ENCODE measurements around the gene SIAH2.

The SIAH2 gene

GRCh38 chr3:150775001-150775599 lies 12.1 kb upstream of the SIAH2 start:
- in situ Hi-C loops (cut with HindIII; ENCODE audit: low sequenced_read_pairs): no loop called here

DNA sequence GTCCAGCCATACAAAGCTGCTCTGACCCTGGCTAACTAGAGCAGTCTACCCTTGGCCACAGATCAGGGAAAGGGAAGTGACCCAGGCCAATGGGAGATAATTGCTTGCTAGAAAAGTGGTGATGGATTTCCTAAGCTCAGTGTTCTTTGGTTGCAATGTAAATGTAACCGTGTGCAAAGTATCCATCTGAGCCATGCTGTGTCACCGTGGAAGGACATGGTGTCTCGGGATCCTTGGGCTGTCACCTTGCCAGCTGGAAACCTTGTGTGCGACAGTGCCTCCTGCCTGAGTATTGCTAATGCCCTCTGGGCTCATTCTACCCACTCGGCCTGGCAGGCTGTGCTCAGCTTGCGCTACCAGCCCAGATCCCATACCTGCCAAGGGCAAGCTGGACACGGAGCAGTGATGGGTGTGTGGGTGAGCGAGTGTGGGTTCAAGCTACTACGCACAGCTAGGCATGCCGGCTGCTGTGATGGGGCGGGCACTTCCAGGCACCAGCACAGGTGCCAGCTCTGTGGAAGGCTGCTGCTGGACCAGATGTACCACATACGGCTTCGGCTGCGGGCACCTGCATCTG lies 10.7 kb upstream of the SIAH2 start:
- in situ Hi-C loops (cut with HindIII; ENCODE audit: low sequenced_read_pairs): no loop called here

DNA sequence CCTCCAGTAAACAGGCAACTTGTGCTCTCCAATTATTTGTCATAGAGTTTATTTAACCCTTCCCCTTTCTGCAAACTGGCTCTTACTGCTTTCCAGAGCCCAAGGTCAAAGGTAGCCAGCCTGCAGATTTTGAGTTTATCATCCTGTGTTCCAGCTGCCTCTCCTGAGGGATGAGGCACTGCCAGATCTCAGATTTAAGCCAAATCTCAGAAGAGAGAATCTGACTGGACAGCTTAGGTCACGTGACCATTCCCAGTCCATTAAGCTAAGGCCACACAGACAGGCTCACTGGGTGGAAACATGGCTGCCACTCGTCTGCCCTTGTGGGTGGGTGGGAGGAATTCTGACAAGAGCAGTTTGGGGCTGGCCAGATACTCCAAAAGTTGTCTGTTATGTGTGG lies 8.6 kb upstream of the SIAH2 start:
- in situ Hi-C loops (cut with HindIII; ENCODE audit: low sequenced_read_pairs): no loop called here

- in situ Hi-C loops (cut with HindIII; ENCODE audit: low sequenced_read_pairs): no loop called here
These were observed 7.7 kb upstream of the SIAH2 start for GRCh38 chr3:150770681-150771080.

- in situ Hi-C loops (cut with HindIII; ENCODE audit: low sequenced_read_pairs): no loop called here
These were observed 3.8 kb upstream of the SIAH2 start for GRCh38 chr3:150766742-150767141.

DNA sequence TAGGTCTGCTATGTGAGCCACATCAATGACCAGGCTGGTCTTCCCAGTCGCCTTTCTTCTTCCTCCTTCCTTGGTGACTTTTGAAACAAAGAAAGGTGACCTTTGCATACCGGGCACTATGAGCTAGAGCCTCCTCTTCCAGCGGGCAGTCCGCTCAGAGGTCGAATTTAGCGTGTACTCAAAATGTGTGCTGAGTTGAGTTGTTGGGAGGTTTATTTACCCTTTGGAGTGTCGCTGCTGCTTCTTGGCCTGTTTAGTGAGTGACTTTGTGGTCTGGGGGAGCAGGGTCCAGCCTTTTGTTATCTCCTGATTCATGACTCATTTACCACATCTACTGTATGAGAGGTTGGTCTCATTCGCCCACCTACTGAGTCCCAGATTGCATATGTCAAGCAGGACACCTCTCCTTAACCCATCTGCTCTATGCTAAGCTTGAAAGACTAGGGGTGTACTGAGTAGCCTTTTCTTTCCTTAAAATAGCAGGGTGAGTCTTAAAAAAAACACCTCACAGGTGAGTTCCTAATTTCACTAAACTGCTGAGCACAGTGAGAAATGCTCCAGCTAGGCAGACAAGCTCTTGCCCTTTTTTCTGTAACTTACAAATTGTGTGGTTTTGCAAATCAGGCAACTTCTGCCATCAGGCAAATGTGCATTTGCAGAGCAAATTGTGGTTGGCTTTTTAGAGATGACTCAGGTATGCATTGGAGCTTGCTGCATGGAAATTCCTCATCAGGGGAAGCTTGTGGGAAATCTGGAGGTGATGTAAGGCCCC lies 3.2 kb upstream of the SIAH2 start:
- in situ Hi-C loops (cut with HindIII; ENCODE audit: low sequenced_read_pairs): no loop called here

DNA sequence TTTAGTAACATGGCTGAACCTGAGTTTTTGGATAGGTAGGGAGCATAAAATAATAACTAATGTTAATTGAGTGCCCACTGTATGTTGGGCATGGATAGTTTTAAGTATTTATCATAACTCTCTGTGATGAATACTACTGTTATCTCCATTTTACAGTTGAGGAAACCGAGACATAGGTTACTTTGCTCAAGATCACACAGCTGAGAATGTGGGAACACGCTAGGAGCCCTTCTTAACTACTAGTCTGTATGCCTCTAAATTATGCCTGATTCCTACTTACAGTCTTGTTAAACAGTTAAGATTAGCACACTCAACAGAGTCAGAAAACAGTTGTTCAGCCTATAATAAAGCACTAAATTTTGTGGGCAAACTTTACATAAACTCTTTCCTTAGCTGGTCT lies 2.0 kb upstream of the SIAH2 start:
- in situ Hi-C loops (cut with HindIII; ENCODE audit: low sequenced_read_pairs): no loop called here

- in situ Hi-C loops (cut with HindIII; ENCODE audit: low sequenced_read_pairs): no loop called here
These were observed 1.6 kb upstream of the SIAH2 start for GRCh38 chr3:150764566-150764965.

- in situ Hi-C loops (cut with HindIII; ENCODE audit: low sequenced_read_pairs): no loop called here
These were observed 993 bp upstream of the SIAH2 start for GRCh38 chr3:150763841-150764483.

- in situ Hi-C loops (cut with HindIII; ENCODE audit: low sequenced_read_pairs): no loop called here
These were observed 277 bp downstream of the SIAH2 start for GRCh38 chr3:150762662-150763121.

DNA sequence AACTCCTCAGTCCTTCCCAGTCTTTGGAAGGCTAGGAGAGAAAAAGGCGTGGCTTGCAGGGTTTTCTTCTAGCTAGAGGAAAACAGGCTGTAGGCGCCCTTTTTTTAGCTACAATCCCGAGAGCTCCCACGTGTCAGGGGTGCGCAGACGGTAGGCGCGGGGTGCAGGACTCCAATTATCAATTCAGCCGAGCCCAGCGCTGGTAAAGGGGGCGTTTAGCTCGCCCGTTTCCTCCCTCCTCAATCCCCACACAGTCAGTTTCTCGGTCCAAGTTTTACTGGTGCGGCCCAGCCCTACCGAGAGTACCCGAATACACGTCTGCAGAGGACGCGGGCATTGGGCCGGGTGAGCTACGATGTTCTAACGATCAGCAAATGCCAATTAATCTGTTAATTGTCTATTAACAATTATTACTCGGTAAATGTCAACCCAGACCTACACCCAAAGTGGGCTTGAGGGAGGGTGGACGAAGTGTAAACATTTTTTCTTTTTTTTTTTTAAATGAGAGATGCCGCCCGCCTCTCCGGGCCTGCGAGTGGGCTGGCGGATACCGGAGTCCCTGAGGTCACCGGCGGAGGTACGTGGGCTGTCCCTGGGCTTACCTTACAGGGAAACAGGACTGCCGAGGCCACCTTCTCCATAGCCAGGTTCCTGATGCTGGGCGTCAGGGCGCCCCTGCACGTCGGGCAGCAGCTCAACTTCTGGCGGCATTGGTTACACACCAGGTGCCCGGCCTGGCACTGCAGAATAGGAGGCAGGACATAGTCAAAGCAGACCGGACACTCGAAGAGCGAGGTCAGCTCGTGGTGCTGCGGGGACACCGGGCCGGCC lies 923 bp downstream of the SIAH2 start:
- in situ Hi-C loops (cut with HindIII; ENCODE audit: low sequenced_read_pairs): no loop called here

DNA sequence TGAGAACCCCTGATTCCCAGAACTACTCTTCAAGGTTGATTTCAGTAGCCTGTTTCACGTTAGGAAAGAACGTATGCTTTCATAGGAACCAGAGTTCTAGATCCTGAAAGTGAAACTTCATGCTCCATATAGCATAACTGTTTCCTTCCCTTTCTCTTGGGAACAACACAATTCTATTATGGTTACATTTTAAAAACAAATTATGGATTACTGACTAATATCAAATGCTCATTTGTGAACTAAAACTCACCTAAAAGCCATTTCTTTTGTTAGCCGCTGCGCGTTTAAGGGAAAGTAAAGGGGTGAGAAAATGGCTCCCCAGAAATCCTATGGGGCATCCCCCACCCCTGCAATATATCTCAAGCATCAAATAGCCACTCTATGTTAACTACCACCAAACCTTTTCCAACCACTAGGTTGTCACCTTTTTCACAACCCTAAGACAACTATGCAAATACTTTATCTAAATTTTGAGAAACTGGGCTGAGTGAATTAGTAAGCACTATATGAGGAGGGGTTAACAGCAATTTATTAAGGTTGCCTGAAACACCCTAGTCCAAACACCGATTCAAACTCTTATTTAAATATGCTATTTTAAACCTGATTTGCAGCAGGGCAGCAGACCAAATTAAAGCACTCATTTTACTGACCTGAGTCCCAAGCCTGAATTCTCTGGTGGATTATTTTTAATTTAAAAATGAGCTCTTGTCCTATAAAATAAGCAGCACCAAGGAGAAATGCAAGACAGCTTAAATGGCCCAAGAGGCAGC lies 2.4 kb downstream of the SIAH2 start:
- in situ Hi-C loops (cut with HindIII; ENCODE audit: low sequenced_read_pairs): no loop called here

DNA sequence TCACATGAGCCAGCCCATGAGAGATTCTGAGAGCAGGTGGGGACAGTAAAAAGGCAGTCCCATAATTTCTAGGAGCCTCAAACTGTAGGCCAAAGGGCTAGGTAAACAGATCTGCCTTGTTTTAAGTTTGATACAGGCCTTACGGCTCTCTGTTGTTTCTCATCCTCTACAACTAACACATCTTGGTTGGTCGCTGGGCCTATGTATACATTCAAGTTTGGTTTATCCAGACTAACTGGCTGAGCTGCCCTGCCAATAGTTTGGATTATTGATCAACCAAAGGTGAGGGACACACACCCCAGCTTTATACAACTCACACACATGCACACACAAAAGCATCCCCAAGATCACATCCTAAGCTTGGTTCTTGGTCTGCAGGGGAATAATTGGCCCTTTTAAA lies 3.0 kb downstream of the SIAH2 start:
- in situ Hi-C loops (cut with HindIII; ENCODE audit: low sequenced_read_pairs): no loop called here

DNA sequence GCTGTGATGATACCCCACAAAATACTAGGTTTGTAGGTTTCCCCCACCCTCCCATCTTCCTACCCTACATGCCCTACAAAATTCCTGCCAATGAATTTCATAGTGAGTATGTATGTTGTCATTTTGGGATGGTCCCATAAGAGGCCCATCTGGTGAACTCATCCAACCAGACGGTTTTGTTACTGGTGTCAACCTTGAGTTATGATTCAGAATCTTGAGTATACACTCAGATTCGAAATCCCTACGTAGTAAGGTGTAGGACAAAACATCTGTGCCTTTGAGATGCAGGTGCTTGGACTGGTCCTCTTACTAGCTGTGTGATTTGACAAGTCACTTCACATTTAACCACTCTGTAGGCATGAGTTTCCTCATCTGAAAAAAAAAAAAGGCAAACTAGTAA lies 3.6 kb downstream of the SIAH2 start:
- in situ Hi-C loops (cut with HindIII; ENCODE audit: low sequenced_read_pairs): no loop called here

DNA sequence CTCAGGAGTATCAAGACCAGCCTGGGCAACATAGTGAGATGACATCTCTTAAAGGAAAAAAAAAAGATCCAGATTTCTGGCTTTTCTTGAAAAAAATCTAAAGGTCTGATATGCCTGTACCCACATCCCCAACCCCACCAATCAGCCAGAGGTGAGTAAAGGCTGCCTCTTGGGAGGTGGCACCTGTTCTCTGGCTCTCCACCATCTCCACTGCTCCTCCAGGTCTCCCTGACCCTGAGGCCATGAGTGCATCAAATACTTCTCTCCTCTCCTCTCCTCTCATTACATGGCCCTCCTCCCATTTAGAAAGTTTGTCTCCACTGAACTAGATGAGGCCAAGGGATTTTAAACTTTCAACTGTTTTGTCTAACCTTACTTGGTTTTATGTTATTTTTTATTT lies 5.2 kb downstream of the SIAH2 start:
- in situ Hi-C loops (cut with HindIII; ENCODE audit: low sequenced_read_pairs): no loop called here

GRCh38 chr3:150757364-150757763 lies 5.6 kb downstream of the SIAH2 start:
- in situ Hi-C loops (cut with HindIII; ENCODE audit: low sequenced_read_pairs): no loop called here

GRCh38 chr3:150756491-150757059 lies 6.4 kb downstream of the SIAH2 start:
- in situ Hi-C loops (cut with HindIII; ENCODE audit: low sequenced_read_pairs): no loop called here

DNA sequence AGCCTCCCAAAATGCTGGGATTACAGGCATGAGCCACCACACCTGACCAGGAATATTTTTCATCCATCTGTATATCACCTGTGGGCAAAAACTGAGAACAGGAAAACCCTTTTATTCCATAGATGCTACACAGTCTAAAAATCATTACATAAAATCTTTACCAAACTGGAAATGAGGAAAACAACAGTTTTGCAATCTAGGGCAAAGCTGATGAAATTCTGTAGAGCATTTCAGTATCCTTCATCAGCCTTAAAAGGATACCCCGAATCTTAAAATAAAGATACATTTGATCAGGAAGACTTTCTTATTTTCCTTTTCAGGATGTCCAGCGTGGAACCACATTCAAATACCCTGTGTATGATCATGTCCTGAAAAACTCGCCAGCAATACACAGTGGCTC lies 7.1 kb downstream of the SIAH2 start:
- in situ Hi-C loops (cut with HindIII; ENCODE audit: low sequenced_read_pairs): no loop called here

GRCh38 chr3:150754896-150755295 lies 8.1 kb downstream of the SIAH2 start:
- in situ Hi-C loops (cut with HindIII; ENCODE audit: low sequenced_read_pairs): no loop called here

GRCh38 chr3:150751781-150752263 lies 11.1 kb downstream of the SIAH2 start:
- in situ Hi-C loops (cut with HindIII; ENCODE audit: low sequenced_read_pairs): no loop called here

All from DLD1 (cell line).